Activated CD4-positive, CD25-positive, alpha-beta regulatory T cell treated with anti-CD3 and anti-CD28 coated beads, Interleukin-2, amount 50 U/mL, for 72 hours (primary cell): ENCODE results near the gene KRTAP2-4.

Experiments
- DNase-seq: peaks from one replicate; pipeline ENCODE4 v3.0.0; 2021

KRTAP2-4 gene

GRCh38 chr17:41029633-41030245, 35.9 kb downstream of the KRTAP2-4 start, which contains the start of gene KRTAP1-4:
KRTAP1-4 (minus strand) TSS chr17:41030195; CDS start chr17:41030078, 117 bp downstream.
- no peak for DNase-seq

DNA sequence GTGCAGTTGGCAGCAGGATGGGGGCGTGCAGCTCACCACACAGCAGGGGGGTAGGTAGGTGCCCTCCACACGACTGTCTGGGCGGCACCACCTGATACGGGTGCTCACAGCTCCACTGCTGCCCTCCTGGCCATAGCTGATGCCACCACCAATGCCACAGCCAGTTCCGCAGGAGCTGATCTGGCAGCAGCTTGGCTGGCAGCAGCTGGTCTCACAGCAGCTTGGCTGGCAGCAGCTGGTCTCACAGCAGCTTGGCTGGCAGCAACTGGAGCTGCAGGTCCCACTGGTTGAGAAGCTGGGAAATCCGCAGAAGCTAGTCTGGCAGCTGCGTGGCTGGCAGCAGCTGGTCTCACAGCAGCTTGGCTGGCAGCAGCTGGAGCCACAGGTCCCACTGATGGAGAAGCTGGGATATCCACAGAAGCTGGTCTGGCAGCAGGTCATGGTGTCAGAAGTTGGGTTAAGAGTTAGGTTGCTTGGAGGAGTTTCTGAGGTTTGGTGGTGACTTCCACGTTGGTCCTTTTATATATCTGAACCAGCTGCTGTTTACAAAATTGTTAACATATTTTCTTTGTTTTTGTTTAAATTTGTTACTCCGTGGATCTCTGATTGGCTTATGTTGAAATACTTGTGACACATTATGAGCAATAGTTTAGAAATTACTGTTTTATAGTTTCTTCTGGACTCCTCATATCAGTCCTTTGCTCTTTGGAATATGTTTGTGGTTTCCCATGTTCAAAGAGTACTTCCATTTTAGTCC, 38.8 kb downstream of the KRTAP2-4 start, which contains the start of gene KRTAP1-5:
Gene KRTAP1-5, minus strand, starts transcription at position 494 of the 757 bp plus-strand sequence. Its CDS starts 53 bp downstream, at position 441.
- no peak for DNase-seq

GRCh38 chr17:41024697-41025096, 41.0 kb downstream of the KRTAP2-4 start:
- DNase-seq = no peak

DNA sequence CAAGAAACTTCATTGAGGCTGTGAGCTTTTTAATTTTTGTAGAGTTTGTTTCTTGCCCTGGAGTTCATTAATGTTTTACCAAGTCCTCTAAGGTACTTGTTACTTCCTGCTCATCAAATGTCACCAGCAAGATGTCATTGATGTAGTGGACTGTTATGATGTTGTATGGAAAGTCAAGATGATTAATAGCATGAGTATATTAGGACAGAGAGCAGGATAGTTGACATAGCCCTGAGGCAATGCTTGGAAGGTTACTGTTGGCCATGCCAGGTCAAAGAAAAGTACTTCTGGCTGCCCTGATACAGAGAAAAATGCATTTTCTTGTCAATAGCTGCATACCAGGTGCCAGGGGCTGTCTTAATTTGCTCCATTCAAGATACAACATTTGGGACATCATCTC, 45.3 kb downstream of the KRTAP2-4 start:
- no peak for DNase-seq

DNA sequence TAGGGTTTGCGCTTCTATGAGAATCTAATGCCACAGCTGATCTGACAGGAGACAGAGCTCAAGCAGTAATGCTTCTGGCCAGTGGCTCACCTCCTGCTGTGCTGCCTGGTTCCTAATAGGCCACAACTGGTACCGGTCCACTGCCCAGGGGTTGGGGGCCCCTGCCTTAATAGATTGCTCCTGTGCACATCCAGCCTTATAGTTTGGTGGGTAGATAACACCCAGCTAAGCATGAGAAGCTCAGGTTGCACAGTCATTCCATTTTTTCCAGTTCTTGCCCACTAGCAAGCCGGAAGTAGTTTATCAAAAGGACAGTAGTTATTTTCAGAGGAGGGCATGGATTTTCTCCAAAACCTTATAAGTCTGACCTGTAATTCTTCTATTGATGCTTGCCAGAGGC, 46.3 kb downstream of the KRTAP2-4 start:
- no peak for DNase-seq

DNA sequence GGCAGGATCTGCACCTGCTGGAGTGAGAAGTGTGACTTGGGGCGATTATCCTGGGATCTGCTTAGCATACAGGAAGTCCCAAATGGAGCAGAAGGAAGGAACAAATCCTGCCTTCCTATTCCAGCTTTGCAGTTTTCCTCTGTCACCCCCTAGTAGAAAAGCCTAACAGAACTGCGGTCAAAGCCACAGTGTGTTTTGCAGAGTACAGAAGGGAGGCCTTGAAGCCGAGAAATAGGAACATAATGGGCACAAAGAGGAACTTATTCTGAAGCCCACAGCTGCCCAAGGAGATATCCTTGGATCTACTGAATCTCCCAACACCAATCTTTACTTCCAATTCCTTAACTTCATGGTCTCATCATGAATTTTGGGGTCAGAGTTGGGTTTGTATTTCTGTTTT, 47.1 kb downstream of the KRTAP2-4 start:
- no peak for DNase-seq

DNA sequence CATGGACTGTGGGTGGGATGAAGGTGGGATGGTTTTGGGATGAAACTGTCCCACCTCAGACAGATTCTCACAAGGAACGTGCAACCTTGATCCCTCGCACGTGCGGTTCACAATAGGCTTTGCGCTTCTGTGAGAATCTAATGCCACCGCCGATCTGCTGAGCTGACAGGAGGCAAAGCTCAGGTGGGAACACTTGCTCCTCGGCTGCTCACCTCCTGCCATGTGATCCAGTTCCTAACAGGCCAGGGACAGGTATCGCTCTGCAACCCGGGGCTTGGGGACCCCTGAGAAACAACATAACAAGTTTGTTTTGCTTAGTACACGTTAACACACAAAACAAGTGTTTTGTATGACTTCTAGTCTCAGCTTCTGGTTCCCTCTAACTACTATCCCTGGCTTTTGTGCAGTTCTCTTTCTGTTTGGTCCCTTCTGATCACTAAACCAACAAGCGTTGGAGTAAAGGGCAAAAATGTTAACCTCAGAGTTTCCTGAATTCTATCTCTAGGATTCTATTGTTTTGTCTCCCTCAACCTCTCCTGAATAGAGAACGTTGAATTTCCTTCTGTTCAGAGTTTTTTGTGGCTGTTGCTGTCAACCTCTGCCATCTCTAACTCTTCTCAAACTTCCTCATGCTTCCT, 49.0 kb downstream of the KRTAP2-4 start:
- DNase-seq = no peak

GRCh38 chr17:41015454-41015853, 50.2 kb downstream of the KRTAP2-4 start:
- no peak for DNase-seq
